Measurements from ENCODE around the gene CALML6.

- TF ChIP-seq POLR2A (IDR thresholded peaks at IDR 0.05) = no peak
- TF ChIP-seq CTCF (IDR thresholded peaks at IDR 0.05 in 8 of 11, conservative IDR thresholded peaks at IDR 0.05 in 3 of 11) = no peak
Measured at GRCh38 chr1:1926886-1927660, 12.0 kb downstream of the CALML6 start.

Measured in spleen (tissue), 7 donors.